ENCODE measurements around the gene DUSP21. TPM values are rescaled to one million over a fixed set of nuclear protein-coding genes. Genes with fewer than 3 reads are reported as not detected.
A peak's percentile ranks its signal among the peaks of the same experiment; 100 is the strongest.

Gene DUSP21
- total and polyA plus RNA-seq, 2 of the 4 experiments (the other 2 are of a cell fraction), result not detected

- Histone ChIP-seq H2BK15ac (ENCODE audit: low read depth, low read length) (no peak overlapping the region; the same call in 2 of the 3 replicates), H3K4me1 (ENCODE audit: control insufficient read depth, insufficient read depth, low read length) (no peaks in the 10 kb centered on the region), H2BK5ac (ENCODE audit: low read depth, low read length, poor library complexity, severe bottlenecking) (peak overlapping the region; percentile 83), H3K4me3 (ENCODE audit: insufficient read depth, low read depth, low read length) (peak overlapping the region; percentile 93), H4K5ac (ENCODE audit: low read depth, low read length) (peak overlapping the region; percentile 11), H4K20me1 (ENCODE audit: insufficient read depth, low read length) (peaks cover 23% of the 10 kb centered on the region), H3K14ac (replicated peaks; ENCODE audit: low read depth, low read length) (peak overlapping the region; percentile 85), H3K4ac (ENCODE audit: low read depth, low read length) (peak overlapping the region; percentile 89), H2BK120ac (ENCODE audit: low read depth, low read length) (no peak overlapping the region), H3K18ac (ENCODE audit: low read depth, low read length) (peak overlapping the region; percentile 74), H3K56ac (ENCODE audit: extremely low read depth, insufficient read depth, low read length) (peak overlapping the region; percentile 87), H3K4me2 (ENCODE audit: low read depth, low read length) (peak overlapping the region; percentile 94), H3K9me1 (ENCODE audit: insufficient read depth, low read length) (no peaks in the 10 kb centered on the region), H2AFZ (replicated peaks; ENCODE audit: low read length, poor library complexity) (peak overlapping the region; percentile 96), H4K91ac (ENCODE audit: insufficient read depth, low read depth, low read length) (peak overlapping the region; percentile 13), H2AK9ac (replicated peaks; ENCODE audit: low read depth, low read length, poor library complexity) (peak overlapping the region; percentile 86), H3K27me3 (ENCODE audit: control insufficient read depth, insufficient read depth, low read length) (no peaks in the 10 kb centered on the region), H3K36me3 (ENCODE audit: control insufficient read depth, insufficient read depth, low read length) (no peaks in the 10 kb centered on the region), H3K9me3 (ENCODE audit: control insufficient read depth, insufficient read depth, low read length) (no peaks in the 10 kb centered on the region), H4K8ac (ENCODE audit: low read depth in 2 of 2, low read length in 2 of 2) (peak overlapping the region; percentile 53 to 77; a peak in 3 of 4 replicates), H3K27ac (ENCODE audit: insufficient read depth, low read length) (peak overlapping the region; percentile 89), H3K23ac (ENCODE audit: low read depth, low read length) (peak overlapping the region; percentile 96), H2BK20ac (ENCODE audit: low read depth, low read length) (no peak overlapping the region), H3K9ac (ENCODE audit: low read depth, low read length) (peak overlapping the region; percentile 91), H2AK5ac (ENCODE audit: low read depth, low read length) (0 out of 2 replicates have a peak overlapping the region, but pooled peaks have one; percentile 3), H3K79me1 (ENCODE audit: low read depth in 1 of 2, low read length in 2 of 2) (peaks cover 4 to 28% of the 10 kb centered on the region in 2 experiments; a peak in 3 of 4 replicates)
- DNase-seq, result peak; percentile 49
- BruUV-seq (replicated peaks), result TSS peak; percentile 43
- POLR2A ChIA-PET (ENCODE audit: unreplicated experiment), result interaction anchor here (0.6 kb wide), 1 partner anchor 147 kb away, joined by 3 read pairs; no protein-coding TSS in a partner anchor
- TF ChIP-seq NFE2L2 (IDR thresholded peaks at IDR 0.05; ENCODE audit: low read depth, low read length) (no peak), MAZ (IDR thresholded peaks at IDR 0.05; ENCODE audit: borderline replicate concordance, low read depth, low read length) (peak; percentile 38; the same call in 1 of the 2 replicates), RCOR1 (IDR thresholded peaks at IDR 0.05; ENCODE audit: insufficient replicate concordance, low read length) (no peak), POLR2A (IDR thresholded peaks at IDR 0.05; ENCODE audit: low read depth, low read length) (no peak)
- CTCF ChIA-PET, result interaction anchor here (0.7 to 0.8 kb wide), 2 partner anchors 186 to 195 kb away, joined by 4 to 8 read pairs; no protein-coding TSS in a partner anchor
- intact Hi-C loops (cut with micrococcal nuclease), result loop anchor here (5.0 to 10.0 kb wide), 2 partner anchors 313 to 920 kb away; no protein-coding TSS in a partner anchor
- dilution Hi-C loops (cut with HindIII; ENCODE audit: low sequenced_read_pairs, unreplicated experiment), result no loop called here
- peak; percentile 3; the same call in 1 of the 2 replicates for ATAC-seq (ENCODE audit: low read depth)
- in situ Hi-C loops (cut with MboI; ENCODE audit: low sequenced_read_pairs), result no loop called here
- 4% methylated on average over 3 of the region's 14 CpGs; no CpG with 5 or more reads in 1 of the 2 experiments for WGBS, 2 experiments (ENCODE audit: extremely low coverage in 2 of 2, insufficient read length in 1 of 2)
Measured at GRCh38 chrX:44874420-44875184, 30.8 kb downstream of the DUSP21 start.
